Smooth muscle cell (in vitro differentiated cells): Measurements from ENCODE around the gene MYCBP2. TPM values are rescaled to one million over a fixed set of nuclear protein-coding genes. Genes with fewer than 3 reads are reported as not detected.

Source experiments
- DNase-seq: peaks from one replicate; lab custom pipeline; 2025; ENCODE audit not compliant: unreplicated experiment; lab: John Stamatoyannopoulos, UW
- H2AFZ ChIP-seq: fragments of 200-600 bp; sonication (generic); 2 replicates; pipeline ENCODE4 v1.6.0; 2016; ENCODE audit warnings: antibody characterized with exemption, low read depth, mild to moderate bottlenecking
- H3F3A ChIP-seq: fragments of 200-600 bp; sonication (generic); 2 replicates; pipeline ENCODE4 v1.6.0; 2017; ENCODE audit warnings: antibody characterized with exemption, low read depth
- H3K27ac ChIP-seq: fragments of 200-600 bp; sonication (generic); 2 replicates; pipeline ENCODE4 v1.5.1; 2016; ENCODE audit warnings: low read depth, mild to moderate bottlenecking
- H3K27me3 ChIP-seq: fragments of 200-600 bp; sonication (generic); 2 replicates; pipeline ENCODE4 v1.6.1; 2016; ENCODE audit warnings: low read depth, mild to moderate bottlenecking
- H3K36me3 ChIP-seq: fragments of 200-600 bp; sonication (generic); 2 replicates; pipeline ENCODE4 v1.5.1; 2016; ENCODE audit warnings: low read depth
- H3K4me1 ChIP-seq: fragments of 200-600 bp; sonication (generic); 2 replicates; pipeline ENCODE4 v1.5.1; 2016; ENCODE audit warnings: low read depth
- H3K4me2 ChIP-seq: fragments of 200-600 bp; sonication (generic); 2 replicates; pipeline ENCODE4 v1.6.0; 2016; ENCODE audit warnings: mild to moderate bottlenecking
- H3K4me3 ChIP-seq: fragments of 200-600 bp; sonication (generic); 2 replicates; pipeline ENCODE4 v1.5.1; 2016; ENCODE audit warnings: mild to moderate bottlenecking
- H3K79me2 ChIP-seq: fragments of 200-600 bp; sonication (generic); 2 replicates; pipeline ENCODE4 v1.6.0; 2016; ENCODE audit warnings: low read depth, mild to moderate bottlenecking
- H3K9ac ChIP-seq: fragments of 200-600 bp; sonication (generic); 2 replicates; pipeline ENCODE4 v1.6.0; 2016; ENCODE audit warnings: low read depth
- H3K9me3 ChIP-seq: fragments of 200-600 bp; sonication (generic); replicated peaks from 2 replicates; pipeline ENCODE4 v1.5.1; 2016; ENCODE audit warnings: low read depth
- H4K20me1 ChIP-seq: fragments of 200-600 bp; sonication (generic); 2 replicates; pipeline ENCODE4 v1.6.0; 2016; ENCODE audit warnings: low read depth
- CTCF ChIP-seq: fragments of 200-600 bp; sonication (generic); IDR thresholded peaks from 2 replicates; pipeline ENCODE4 v1.5.1; 2017; ENCODE audit warnings: borderline replicate concordance, mild to moderate bottlenecking, antibody characterized with exemption; ENCODE audit not compliant: insufficient read depth, poor library complexity, severe bottlenecking
- WGBS: methylation state at CpG from one replicate; pipeline ENCODE4 v1.1.7; 2016; ENCODE audit warnings: low lambda C conversion rate; 5-methylcytosine and 5-hydroxymethylcytosine counted together
- polyA plus RNA-seq: library from polyadenylated mRNA; unstranded; fragments of >200 nt; fragmentation: Nextera tagmentation; extraction: Ambion mirVana; gene quantifications from 2 replicates; pipeline ENCODE4 v1.2.1, GENCODE V29; 2016
- total RNA-seq: library from RNA; depleted of rRNA; stranded (reverse); fragments of >200 nt; gene quantifications from 2 replicates; pipeline ENCODE4 v1.2.3, GENCODE V29; 2014

MYCBP2 gene
- total and polyA plus RNA-seq, 2 experiments from 2014 or later: 20.1 to 61.0 TPM

GRCh38 chr13:77016888-77017623, 309.8 kb downstream of the MYCBP2 start:
- H3K9ac ChIP-seq: no peak overlapping the region
- no peak overlapping the region for H2AFZ ChIP-seq
- H3K9me3 ChIP-seq: no peaks in the 10 kb centered on the region
- peaks cover 20% of the 10 kb centered on the region for H3K36me3 ChIP-seq
- no peak overlapping the region for H3K27ac ChIP-seq
- 95% methylated on average over 6 of the region's 6 CpGs for WGBS
- H3K79me2 ChIP-seq: peaks cover 85% of the 10 kb centered on the region
- H4K20me1 ChIP-seq: peaks cover 99% of the 10 kb centered on the region
- no peak overlapping the region for H3K4me2 ChIP-seq
- no peak for DNase-seq
- H3K4me1 ChIP-seq: no peaks in the 10 kb centered on the region
- H3K27me3 ChIP-seq: no peaks in the 10 kb centered on the region
- peaks cover 3% of the 10 kb centered on the region for H3F3A ChIP-seq
- H3K4me3 ChIP-seq: no peak overlapping the region
- no peak for TF ChIP-seq CTCF

GRCh38 chr13:77016251-77016812, 310.6 kb downstream of the MYCBP2 start:
- H3K36me3 ChIP-seq: peaks cover 20% of the 10 kb centered on the region
- H3K4me2 ChIP-seq: no peak overlapping the region
- no peaks in the 10 kb centered on the region for H3K9me3 ChIP-seq
- TF ChIP-seq CTCF: no peak
- H2AFZ ChIP-seq: no peak overlapping the region
- H3K27ac ChIP-seq: no peak overlapping the region
- DNase-seq: no peak
- peaks cover 99% of the 10 kb centered on the region for H4K20me1 ChIP-seq
- H3K79me2 ChIP-seq: peaks cover 77% of the 10 kb centered on the region
- peaks cover 3% of the 10 kb centered on the region for H3F3A ChIP-seq
- H3K4me3 ChIP-seq: no peak overlapping the region
- H3K4me1 ChIP-seq: no peaks in the 10 kb centered on the region
- 86% methylated on average over 3 of the region's 3 CpGs for WGBS
- no peaks in the 10 kb centered on the region for H3K27me3 ChIP-seq
- H3K9ac ChIP-seq: no peak overlapping the region

GRCh38 chr13:77014906-77015685, 311.8 kb downstream of the MYCBP2 start:
- Histone ChIP-seq H3K9ac (no peak overlapping the region), H3K4me3 (no peak overlapping the region), H3K79me2 (peaks cover 65% of the 10 kb centered on the region), H3F3A (peaks cover 3% of the 10 kb centered on the region), H4K20me1 (peaks cover 99% of the 10 kb centered on the region), H3K36me3 (peaks cover 20% of the 10 kb centered on the region), H3K27me3 (no peaks in the 10 kb centered on the region), H2AFZ (no peak overlapping the region), H3K27ac (no peak overlapping the region), H3K4me2 (no peak overlapping the region), H3K4me1 (no peaks in the 10 kb centered on the region), H3K9me3 (no peaks in the 10 kb centered on the region)
- no peak for DNase-seq
- TF ChIP-seq CTCF: no peak
- WGBS: 96% methylated on average over 2 of the region's 2 CpGs
